HG03280 (cell line): Measurements from ENCODE around the gene LPAR3.

Experiments used
- ATAC-seq: cut with Tn5 transposase; IDR thresholded peaks from one replicate; pipeline ENCODE4 v1.9.1; 2021; ENCODE audit warnings: mild to moderate bottlenecking, moderate library complexity; ENCODE audit not compliant: unreplicated experiment

The LPAR3 gene

GRCh38 chr1:84833194-84833593 is 59.8 kb downstream of the LPAR3 start:
- ATAC-seq = no peak

DNA sequence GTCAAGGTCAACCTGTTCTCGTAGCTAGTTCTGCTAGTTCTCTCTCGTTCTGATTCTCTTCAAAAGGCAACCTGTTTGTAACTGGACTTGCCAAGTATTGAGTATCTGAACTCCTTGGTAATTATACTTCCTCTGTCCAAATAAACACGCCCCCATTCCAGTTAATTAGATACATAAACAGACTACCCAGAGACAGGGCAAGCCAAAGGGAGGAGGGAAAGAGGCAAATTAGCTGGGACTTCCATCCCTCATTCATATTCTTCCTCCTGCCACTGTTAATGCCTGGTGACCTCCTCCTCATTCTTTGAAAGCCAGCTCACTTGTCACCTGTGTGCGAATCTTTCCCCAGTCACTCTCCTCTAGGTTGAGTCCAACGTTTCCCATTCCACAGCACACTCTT is 62.9 kb downstream of the LPAR3 start:
- ATAC-seq = no peak

GRCh38 chr1:84827976-84828375 is 65.0 kb downstream of the LPAR3 start:
- no peak for ATAC-seq

DNA sequence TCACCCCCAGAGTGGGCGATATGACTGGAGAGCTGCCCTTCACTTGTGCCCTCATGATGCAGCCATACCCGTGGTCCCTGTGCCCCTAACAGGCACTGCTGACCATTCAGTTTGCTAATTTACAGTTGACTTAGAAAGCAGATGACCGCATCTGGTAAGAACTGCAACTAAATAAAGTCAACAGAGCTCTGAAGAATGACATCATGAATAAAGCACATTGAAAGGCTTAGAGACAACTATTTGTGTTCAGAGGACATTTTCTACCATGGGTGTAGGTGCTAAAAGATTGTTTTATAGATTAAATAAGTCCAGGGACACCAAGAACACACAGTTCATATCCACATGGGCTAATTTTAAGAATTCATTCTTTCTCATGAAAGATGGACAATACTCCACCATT is 65.5 kb downstream of the LPAR3 start:
- ATAC-seq = no peak

- ATAC-seq = no peak
Observed at GRCh38 chr1:84825161-84825560, 67.8 kb downstream of the LPAR3 start.

- no peak for ATAC-seq
Observed at GRCh38 chr1:84823991-84824390, 69.0 kb downstream of the LPAR3 start.

- ATAC-seq = no peak
Observed at GRCh38 chr1:84823511-84823910, 69.5 kb downstream of the LPAR3 start.

DNA sequence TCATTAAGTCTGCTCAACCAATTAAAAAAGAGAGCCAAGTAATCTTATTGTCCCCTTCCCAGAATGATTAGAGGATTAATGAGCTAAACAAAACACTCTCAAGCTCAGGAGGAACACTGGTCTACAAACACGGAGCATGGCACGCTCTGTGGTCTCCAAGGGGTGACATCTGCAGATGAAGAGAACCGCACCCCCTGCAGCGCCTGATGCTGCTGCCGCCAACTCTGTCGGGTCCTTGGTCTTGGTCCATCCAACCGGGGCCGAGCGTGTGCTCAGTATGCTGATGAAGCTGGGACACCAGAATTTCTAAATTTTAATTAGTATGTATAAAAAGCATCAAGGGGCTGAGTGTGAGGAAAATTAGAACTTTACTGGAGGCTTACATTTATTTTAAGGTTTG is 82.7 kb downstream of the LPAR3 start:
- ATAC-seq = no peak

DNA sequence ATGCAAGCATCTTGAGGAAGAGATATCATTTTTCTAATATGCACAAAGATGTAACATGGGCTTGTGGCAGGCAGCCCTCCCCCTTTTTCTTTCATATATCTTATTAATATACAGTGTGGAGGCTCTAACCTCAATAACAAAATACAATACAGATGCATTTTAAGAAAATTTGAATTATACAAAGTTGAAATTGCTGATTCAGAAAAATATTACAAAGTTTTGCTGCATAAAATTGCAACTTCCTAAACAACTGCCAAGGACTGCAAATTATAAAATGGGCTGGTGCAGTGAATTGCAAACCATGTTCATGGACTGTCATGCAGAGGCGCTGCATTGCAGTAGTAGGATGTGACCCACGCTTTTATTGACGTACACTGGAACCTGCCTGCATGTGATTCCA is 84.0 kb downstream of the LPAR3 start:
- ATAC-seq = no peak

DNA sequence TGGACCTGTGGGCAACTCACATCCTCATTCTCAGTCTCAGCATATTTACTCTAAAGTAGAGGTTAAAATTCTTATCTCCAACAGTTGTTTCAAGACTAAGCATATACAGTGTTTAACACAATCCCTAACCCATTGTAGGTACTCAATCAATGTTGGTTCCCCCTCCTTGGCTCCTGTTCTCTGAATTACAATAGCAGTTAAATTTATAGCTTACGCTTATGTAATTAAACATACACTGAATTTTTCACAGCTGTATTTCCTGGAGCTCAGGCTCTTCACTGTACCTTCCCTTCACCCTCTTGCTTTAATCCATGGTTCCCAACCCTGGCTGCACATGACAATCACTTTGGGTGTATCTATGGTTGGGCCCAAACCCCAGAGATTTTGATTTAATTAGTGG is 89.4 kb downstream of the LPAR3 start:
- ATAC-seq = no peak

DNA sequence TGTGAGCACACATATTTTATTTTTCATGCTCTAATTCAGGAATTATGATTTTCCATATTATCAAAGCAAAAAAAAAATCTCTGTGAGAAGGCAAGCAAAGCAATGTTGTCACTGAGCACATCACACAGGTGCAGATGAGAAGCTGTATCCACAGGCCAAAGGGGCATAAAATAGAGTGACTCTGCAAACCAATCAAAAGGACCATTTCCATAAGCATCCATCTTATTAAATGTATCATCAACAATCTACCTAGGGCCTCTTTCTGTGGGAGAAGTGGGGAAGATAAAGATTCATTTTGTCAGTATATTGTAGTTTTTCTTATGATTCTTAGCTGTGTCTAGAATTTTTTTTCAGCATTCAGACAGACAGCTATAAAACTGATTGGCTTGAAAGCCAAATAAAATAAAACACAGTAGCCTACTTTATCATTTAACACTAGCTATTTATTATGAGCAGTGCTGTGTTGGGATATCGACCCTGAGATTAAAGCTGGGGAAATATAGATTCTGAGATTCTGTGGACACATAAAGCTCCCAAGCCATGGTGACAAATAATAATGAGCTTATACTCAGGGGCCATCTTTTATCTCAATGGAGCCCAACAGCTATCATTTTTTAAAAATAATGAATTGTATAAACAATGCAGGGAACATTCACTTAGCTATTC is 90.3 kb downstream of the LPAR3 start:
- ATAC-seq = no peak

DNA sequence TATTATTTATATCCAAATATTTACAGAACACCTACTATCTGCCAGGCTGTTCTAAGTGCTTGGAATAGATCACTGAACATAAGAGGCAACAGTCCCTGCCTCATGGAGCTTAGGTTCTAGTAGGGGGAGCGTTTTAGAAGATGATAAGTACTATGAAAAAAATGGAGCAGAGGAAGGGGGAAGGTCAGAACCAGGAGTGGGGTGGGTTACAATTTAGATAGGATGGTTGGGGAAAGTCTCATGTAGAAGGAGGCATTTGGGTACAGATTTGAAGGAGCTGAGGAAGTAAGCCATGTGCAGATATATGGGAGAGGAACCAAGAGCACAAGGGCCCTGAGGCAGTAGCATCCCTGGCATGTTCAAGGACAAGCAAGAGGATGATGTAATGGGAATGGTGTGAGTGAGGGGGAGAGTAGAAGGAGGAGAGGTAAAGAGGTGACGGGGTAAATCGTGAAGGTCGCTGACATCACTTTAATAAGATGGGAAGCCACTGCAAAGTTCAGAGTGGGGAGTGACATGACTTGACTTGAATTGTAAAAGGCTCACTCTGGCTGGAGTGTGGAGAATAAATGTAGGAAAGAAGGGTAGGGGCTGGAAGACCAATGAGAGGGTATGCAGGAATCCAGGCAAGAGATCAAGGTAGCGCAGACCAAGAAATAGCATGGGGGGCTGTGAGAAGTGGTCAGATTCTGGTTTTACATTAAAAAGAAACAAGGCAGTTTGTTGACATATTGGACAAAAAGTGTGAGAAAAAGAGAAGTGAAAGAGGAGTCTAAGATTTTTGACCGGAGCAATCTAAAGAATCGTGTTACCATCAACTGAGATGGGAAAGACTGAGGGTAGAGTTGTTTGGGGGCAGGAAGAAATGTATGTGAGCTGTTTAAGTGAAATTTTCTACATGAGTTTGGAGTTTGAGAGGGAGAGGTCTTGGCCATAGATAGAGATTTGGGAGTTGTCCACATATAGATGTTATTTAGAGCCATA is 92.6 kb downstream of the LPAR3 start:
- no peak for ATAC-seq

DNA sequence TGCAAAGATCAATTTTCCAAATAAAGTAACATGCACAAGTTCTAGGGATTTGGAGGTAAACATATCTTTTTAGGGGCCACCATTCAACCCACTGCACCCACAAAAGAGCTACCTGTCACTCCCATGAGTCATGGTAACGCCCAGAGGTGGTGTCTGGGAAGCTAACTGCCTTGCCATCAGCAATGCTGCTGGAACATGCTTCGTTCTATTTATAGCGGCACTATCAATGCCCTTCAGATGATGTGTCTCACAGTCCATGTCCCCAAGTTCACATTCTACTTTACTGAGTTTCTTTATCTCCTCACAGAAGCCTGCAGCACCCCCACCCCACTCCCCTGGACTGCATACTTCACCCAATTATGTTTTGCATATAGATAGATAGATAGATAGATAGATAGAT is 95.4 kb downstream of the LPAR3 start:
- ATAC-seq = no peak

DNA sequence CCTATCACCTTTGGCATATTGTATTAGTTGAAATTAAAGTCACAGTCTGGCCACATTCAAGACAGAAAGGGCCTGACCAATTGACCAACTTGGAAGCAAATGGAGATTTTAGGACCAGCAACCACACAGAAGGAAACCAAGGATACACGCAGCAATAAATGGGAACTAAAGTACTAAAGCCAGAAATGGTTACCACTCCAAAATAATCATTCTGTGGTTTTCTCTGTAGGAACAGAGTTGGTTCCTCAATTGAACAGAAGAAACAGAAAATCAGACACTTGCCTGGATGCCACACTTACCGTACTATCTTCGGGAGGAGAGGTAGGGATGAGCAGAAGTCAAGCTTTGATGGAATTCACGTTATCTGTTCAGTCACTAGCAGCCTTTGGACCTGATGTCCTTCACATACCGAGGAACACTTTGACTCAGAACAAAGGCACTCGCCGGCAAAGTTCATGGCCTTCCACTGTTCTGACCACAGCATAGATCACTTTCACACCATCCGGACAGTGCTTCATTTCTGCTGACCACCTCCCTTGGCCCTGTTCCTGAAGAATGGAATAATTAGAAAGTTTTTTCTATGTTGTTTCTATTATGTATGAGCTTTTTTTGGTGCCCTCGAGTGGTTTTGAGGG is 96.9 kb downstream of the LPAR3 start:
- no peak for ATAC-seq

DNA sequence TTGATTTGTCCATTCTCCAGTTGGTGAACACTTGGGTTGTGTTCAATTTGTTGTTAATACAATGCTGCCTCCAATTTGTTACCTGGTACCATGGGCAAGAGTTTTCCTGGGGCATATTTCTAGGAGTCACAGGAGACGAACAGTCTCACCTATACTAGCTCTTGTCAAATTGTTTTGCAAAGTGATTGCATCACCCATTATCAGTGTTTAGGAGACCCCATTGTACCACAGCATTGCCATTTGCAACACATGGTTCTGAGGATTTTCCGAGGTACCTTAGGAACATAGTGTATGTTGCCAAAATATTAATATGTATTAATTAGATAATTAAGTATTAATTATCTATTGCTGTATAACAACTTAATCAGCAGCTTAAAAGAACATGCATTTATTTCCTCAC is 97.8 kb downstream of the LPAR3 start:
- ATAC-seq = no peak

DNA sequence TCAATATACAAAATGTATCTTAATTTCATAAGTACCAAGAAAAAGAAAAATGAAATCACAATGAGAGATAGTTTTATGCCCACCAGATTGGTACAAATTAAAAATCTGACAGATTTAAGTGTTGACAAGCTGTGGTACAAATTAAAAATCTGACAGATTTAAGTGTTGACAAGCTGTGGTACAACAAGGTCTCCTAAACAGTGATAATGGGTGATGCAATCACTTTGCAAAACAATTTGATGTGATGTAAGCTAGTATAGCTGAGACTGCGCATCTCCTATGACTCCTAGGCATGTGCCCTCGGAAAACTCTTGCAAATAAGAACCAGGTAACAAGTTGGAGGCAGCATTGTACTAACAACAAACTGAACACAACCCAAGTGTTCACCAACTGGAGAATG is 100.6 kb downstream of the LPAR3 start:
- ATAC-seq = no peak

DNA sequence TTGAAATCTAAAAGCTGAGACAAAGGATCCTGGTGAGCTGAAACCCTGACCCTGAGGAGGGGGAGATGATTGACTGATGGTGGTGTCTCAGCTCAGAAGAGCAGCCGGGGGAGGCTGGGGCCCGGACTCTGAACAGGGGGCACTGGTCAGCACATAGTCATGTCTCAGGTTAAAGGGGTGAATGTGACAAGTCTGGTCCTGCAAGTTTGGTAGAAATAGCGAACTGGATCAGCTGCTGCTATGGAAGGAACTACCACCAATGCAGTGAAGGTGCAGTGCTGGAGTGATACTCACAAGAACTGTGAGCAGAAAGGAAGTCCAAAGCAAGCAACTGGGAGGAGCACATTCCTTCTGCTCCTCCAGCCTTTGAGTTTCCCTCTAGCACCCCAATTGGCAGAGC is 104.0 kb downstream of the LPAR3 start:
- ATAC-seq = no peak

GRCh38 chr1:84785271-84786036 is 107.6 kb downstream of the LPAR3 start:
- ATAC-seq = no peak

DNA sequence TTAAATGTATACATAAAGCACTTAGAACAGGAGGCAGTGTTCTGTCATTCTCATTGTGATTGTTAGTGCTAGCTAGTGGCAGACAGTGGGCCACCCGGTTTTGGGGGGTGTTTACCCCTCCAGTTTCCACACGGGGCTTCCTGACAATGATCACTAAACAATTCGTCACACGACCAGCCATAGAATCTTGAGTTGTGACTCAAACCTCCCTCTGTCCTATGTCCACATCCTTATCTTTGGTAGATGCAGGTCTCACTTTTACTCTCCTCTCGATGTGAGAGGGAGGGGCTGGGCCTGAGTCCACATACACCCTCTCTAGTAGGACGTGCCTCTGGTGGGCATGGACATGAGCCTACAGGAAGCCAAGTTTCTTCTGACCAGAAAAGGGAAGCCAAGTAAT is 110.1 kb downstream of the LPAR3 start:
- no peak for ATAC-seq

- ATAC-seq = peak; percentile 78
Observed at GRCh38 chr1:84781946-84782771, 110.8 kb downstream of the LPAR3 start.
